ENCODE measurements around the gene CPEB3. TPM values are rescaled to one million over a fixed set of nuclear protein-coding genes. Genes with fewer than 3 reads are reported as not detected.
A peak's percentile ranks its signal among the peaks of the same experiment; 100 is the strongest.

CPEB3 gene
- total and polyA plus RNA-seq, 9 of the 15 experiments (the other 6 are each of a cell fraction or from before 2014, with no cell fraction given) = 0.15 to 1.2 (median 0.51) TPM

DNA sequence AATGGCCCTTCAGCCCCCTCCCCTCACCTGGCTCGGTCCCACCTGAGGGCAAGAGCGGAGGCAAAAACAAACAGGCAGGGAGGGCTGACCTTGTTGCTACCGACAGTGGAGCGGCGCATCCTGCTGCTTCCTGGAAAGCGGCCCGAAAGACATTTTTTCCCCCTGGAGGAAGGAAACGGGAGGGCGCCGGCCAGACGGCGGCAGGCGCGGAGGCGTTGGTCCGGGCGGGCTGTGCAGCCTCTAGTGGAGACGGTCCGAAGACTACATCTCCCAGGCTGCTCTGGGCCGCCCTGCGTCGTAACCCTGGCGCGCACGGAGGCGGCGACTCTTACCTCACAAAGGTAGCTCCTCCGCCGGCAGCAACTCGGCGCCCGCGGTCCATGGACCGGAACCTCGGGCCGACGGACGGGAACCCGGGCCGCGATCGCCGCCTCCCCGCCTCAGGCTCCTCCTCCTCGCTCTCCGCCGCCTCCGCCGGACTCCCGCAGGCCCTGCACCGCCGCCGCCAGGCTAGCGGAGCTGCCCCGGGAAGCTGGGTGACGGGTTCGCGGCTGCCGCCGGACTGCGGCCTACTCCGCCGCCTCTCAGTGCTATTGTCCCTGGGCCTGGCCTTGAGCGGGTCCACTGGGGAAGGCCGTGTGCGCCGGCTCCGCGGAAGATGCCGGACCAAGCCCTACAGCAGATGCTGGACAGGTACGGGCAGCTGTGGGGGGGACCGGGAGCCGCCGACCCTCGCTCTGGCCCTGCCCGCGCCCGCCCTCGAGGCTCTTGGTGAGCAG lies at the start of gene CPEB3, which contains the start of gene MARCHF5 (continued):
- TF ChIP-seq, protein P1, sequence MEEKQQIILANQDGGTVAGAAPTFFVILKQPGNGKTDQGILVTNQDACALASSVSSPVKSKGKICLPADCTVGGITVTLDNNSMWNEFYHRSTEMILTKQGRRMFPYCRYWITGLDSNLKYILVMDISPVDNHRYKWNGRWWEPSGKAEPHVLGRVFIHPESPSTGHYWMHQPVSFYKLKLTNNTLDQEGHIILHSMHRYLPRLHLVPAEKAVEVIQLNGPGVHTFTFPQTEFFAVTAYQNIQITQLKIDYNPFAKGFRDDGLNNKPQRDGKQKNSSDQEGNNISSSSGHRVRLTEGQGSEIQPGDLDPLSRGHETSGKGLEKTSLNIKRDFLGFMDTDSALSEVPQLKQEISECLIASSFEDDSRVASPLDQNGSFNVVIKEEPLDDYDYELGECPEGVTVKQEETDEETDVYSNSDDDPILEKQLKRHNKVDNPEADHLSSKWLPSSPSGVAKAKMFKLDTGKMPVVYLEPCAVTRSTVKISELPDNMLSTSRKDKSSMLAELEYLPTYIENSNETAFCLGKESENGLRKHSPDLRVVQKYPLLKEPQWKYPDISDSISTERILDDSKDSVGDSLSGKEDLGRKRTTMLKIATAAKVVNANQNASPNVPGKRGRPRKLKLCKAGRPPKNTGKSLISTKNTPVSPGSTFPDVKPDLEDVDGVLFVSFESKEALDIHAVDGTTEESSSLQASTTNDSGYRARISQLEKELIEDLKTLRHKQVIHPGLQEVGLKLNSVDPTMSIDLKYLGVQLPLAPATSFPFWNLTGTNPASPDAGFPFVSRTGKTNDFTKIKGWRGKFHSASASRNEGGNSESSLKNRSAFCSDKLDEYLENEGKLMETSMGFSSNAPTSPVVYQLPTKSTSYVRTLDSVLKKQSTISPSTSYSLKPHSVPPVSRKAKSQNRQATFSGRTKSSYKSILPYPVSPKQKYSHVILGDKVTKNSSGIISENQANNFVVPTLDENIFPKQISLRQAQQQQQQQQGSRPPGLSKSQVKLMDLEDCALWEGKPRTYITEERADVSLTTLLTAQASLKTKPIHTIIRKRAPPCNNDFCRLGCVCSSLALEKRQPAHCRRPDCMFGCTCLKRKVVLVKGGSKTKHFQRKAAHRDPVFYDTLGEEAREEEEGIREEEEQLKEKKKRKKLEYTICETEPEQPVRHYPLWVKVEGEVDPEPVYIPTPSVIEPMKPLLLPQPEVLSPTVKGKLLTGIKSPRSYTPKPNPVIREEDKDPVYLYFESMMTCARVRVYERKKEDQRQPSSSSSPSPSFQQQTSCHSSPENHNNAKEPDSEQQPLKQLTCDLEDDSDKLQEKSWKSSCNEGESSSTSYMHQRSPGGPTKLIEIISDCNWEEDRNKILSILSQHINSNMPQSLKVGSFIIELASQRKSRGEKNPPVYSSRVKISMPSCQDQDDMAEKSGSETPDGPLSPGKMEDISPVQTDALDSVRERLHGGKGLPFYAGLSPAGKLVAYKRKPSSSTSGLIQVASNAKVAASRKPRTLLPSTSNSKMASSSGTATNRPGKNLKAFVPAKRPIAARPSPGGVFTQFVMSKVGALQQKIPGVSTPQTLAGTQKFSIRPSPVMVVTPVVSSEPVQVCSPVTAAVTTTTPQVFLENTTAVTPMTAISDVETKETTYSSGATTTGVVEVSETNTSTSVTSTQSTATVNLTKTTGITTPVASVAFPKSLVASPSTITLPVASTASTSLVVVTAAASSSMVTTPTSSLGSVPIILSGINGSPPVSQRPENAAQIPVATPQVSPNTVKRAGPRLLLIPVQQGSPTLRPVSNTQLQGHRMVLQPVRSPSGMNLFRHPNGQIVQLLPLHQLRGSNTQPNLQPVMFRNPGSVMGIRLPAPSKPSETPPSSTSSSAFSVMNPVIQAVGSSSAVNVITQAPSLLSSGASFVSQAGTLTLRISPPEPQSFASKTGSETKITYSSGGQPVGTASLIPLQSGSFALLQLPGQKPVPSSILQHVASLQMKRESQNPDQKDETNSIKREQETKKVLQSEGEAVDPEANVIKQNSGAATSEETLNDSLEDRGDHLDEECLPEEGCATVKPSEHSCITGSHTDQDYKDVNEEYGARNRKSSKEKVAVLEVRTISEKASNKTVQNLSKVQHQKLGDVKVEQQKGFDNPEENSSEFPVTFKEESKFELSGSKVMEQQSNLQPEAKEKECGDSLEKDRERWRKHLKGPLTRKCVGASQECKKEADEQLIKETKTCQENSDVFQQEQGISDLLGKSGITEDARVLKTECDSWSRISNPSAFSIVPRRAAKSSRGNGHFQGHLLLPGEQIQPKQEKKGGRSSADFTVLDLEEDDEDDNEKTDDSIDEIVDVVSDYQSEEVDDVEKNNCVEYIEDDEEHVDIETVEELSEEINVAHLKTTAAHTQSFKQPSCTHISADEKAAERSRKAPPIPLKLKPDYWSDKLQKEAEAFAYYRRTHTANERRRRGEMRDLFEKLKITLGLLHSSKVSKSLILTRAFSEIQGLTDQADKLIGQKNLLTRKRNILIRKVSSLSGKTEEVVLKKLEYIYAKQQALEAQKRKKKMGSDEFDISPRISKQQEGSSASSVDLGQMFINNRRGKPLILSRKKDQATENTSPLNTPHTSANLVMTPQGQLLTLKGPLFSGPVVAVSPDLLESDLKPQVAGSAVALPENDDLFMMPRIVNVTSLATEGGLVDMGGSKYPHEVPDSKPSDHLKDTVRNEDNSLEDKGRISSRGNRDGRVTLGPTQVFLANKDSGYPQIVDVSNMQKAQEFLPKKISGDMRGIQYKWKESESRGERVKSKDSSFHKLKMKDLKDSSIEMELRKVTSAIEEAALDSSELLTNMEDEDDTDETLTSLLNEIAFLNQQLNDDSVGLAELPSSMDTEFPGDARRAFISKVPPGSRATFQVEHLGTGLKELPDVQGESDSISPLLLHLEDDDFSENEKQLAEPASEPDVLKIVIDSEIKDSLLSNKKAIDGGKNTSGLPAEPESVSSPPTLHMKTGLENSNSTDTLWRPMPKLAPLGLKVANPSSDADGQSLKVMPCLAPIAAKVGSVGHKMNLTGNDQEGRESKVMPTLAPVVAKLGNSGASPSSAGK (IDR thresholded peaks at IDR 0.05) = no peak
- TF ChIP-seq SMARCE1 (IDR thresholded peaks at IDR 0.05) (no peak), TRIM28 (IDR thresholded peaks at IDR 0.05) (no peak), PPARD (CRISPR knock-in tag; IDR thresholded peaks at IDR 0.05) (no peak), ZNF253 (CRISPR knock-in tag; conservative IDR thresholded peaks at IDR 0.05) (no peak), HIVEP1 (CRISPR knock-in tag; IDR thresholded peaks at IDR 0.05) (no peak), RUNX1 (IDR thresholded peaks at IDR 0.05; ENCODE audit: low read depth) (no peak), EP300 (IDR thresholded peaks at IDR 0.05; ENCODE audit: low read length) (no peak), MAFK (IDR thresholded peaks at IDR 0.05; ENCODE audit: low read length) (no peak), TBP (optimal IDR thresholded peaks at IDR 0.05; ENCODE audit: low read depth, low read length) (peak; percentile 61), GATAD2B (IDR thresholded peaks at IDR 0.05; ENCODE audit: borderline replicate concordance) (peak; percentile 45; the same call in 1 of the 2 replicates)
- TF ChIP-seq, protein P2, sequence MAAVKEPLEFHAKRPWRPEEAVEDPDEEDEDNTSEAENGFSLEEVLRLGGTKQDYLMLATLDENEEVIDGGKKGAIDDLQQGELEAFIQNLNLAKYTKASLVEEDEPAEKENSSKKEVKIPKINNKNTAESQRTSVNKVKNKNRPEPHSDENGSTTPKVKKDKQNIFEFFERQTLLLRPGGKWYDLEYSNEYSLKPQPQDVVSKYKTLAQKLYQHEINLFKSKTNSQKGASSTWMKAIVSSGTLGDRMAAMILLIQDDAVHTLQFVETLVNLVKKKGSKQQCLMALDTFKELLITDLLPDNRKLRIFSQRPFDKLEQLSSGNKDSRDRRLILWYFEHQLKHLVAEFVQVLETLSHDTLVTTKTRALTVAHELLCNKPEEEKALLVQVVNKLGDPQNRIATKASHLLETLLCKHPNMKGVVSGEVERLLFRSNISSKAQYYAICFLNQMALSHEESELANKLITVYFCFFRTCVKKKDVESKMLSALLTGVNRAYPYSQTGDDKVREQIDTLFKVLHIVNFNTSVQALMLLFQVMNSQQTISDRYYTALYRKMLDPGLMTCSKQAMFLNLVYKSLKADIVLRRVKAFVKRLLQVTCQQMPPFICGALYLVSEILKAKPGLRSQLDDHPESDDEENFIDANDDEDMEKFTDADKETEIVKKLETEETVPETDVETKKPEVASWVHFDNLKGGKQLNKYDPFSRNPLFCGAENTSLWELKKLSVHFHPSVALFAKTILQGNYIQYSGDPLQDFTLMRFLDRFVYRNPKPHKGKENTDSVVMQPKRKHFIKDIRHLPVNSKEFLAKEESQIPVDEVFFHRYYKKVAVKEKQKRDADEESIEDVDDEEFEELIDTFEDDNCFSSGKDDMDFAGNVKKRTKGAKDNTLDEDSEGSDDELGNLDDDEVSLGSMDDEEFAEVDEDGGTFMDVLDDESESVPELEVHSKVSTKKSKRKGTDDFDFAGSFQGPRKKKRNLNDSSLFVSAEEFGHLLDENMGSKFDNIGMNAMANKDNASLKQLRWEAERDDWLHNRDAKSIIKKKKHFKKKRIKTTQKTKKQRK (IDR thresholded peaks at IDR 0.05; ENCODE audit: borderline replicate concordance, low read depth, low read length) = no peak

All from K562 (cell line).